Smooth muscle cell (in vitro differentiated cells): Measurements from ENCODE around the gene GPC6. TPM values are rescaled to one million over a fixed set of nuclear protein-coding genes. Genes with fewer than 3 reads are reported as not detected.

Source experiments
- DNase-seq: peaks from one replicate; lab custom pipeline; 2025; ENCODE audit not compliant: unreplicated experiment; lab: John Stamatoyannopoulos, UW
- H2AFZ ChIP-seq: fragments of 200-600 bp; sonication (generic); 2 replicates; pipeline ENCODE4 v1.6.0; 2016; ENCODE audit warnings: antibody characterized with exemption, low read depth, mild to moderate bottlenecking
- H3F3A ChIP-seq: fragments of 200-600 bp; sonication (generic); 2 replicates; pipeline ENCODE4 v1.6.0; 2017; ENCODE audit warnings: antibody characterized with exemption, low read depth
- H3K27ac ChIP-seq: fragments of 200-600 bp; sonication (generic); 2 replicates; pipeline ENCODE4 v1.5.1; 2016; ENCODE audit warnings: low read depth, mild to moderate bottlenecking
- H3K27me3 ChIP-seq: fragments of 200-600 bp; sonication (generic); 2 replicates; pipeline ENCODE4 v1.6.1; 2016; ENCODE audit warnings: low read depth, mild to moderate bottlenecking
- H3K36me3 ChIP-seq: fragments of 200-600 bp; sonication (generic); 2 replicates; pipeline ENCODE4 v1.5.1; 2016; ENCODE audit warnings: low read depth
- H3K4me1 ChIP-seq: fragments of 200-600 bp; sonication (generic); 2 replicates; pipeline ENCODE4 v1.5.1; 2016; ENCODE audit warnings: low read depth
- H3K4me2 ChIP-seq: fragments of 200-600 bp; sonication (generic); 2 replicates; pipeline ENCODE4 v1.6.0; 2016; ENCODE audit warnings: mild to moderate bottlenecking
- H3K4me3 ChIP-seq: fragments of 200-600 bp; sonication (generic); 2 replicates; pipeline ENCODE4 v1.5.1; 2016; ENCODE audit warnings: mild to moderate bottlenecking
- H3K79me2 ChIP-seq: fragments of 200-600 bp; sonication (generic); 2 replicates; pipeline ENCODE4 v1.6.0; 2016; ENCODE audit warnings: low read depth, mild to moderate bottlenecking
- H3K9ac ChIP-seq: fragments of 200-600 bp; sonication (generic); 2 replicates; pipeline ENCODE4 v1.6.0; 2016; ENCODE audit warnings: low read depth
- H3K9me3 ChIP-seq: fragments of 200-600 bp; sonication (generic); replicated peaks from 2 replicates; pipeline ENCODE4 v1.5.1; 2016; ENCODE audit warnings: low read depth
- H4K20me1 ChIP-seq: fragments of 200-600 bp; sonication (generic); 2 replicates; pipeline ENCODE4 v1.6.0; 2016; ENCODE audit warnings: low read depth
- CTCF ChIP-seq: fragments of 200-600 bp; sonication (generic); IDR thresholded peaks from 2 replicates; pipeline ENCODE4 v1.5.1; 2017; ENCODE audit warnings: borderline replicate concordance, mild to moderate bottlenecking, antibody characterized with exemption; ENCODE audit not compliant: insufficient read depth, poor library complexity, severe bottlenecking
- WGBS: methylation state at CpG from one replicate; pipeline ENCODE4 v1.1.7; 2016; ENCODE audit warnings: low lambda C conversion rate; 5-methylcytosine and 5-hydroxymethylcytosine counted together
- polyA plus RNA-seq: library from polyadenylated mRNA; unstranded; fragments of >200 nt; fragmentation: Nextera tagmentation; extraction: Ambion mirVana; gene quantifications from 2 replicates; pipeline ENCODE4 v1.2.1, GENCODE V29; 2016
- total RNA-seq: library from RNA; depleted of rRNA; stranded (reverse); fragments of >200 nt; gene quantifications from 2 replicates; pipeline ENCODE4 v1.2.3, GENCODE V29; 2014

GPC6 gene
- total and polyA plus RNA-seq, 2 experiments from 2014 or later = 19.7 to 68.5 TPM

- Histone ChIP-seq H3F3A (no peaks in the 10 kb centered on the region), H3K4me3 (no peak overlapping the region), H3K9me3 (no peaks in the 10 kb centered on the region), H2AFZ (no peak overlapping the region), H3K27ac (no peak overlapping the region), H3K4me1 (peaks cover 5% of the 10 kb centered on the region), H4K20me1 (no peaks in the 10 kb centered on the region), H3K27me3 (no peaks in the 10 kb centered on the region), H3K79me2 (no peaks in the 10 kb centered on the region), H3K36me3 (no peaks in the 10 kb centered on the region), H3K9ac (no peak overlapping the region), H3K4me2 (peak overlapping the region; percentile 11)
- 7% methylated on average over 4 of the region's 4 CpGs for WGBS
- no peak for DNase-seq
- TF ChIP-seq CTCF = no peak
Measured at GRCh38 chr13:93752541-93752940, 525.9 kb downstream of the GPC6 start.

- Histone ChIP-seq H3K36me3 (no peaks in the 10 kb centered on the region), H3K4me1 (peaks cover 5% of the 10 kb centered on the region), H3F3A (no peaks in the 10 kb centered on the region), H3K4me2 (no peak overlapping the region), H2AFZ (no peak overlapping the region), H4K20me1 (no peaks in the 10 kb centered on the region), H3K79me2 (no peaks in the 10 kb centered on the region), H3K27ac (no peak overlapping the region), H3K4me3 (no peak overlapping the region), H3K9ac (no peak overlapping the region), H3K27me3 (no peaks in the 10 kb centered on the region), H3K9me3 (no peaks in the 10 kb centered on the region)
- TF ChIP-seq CTCF = no peak
- DNase-seq = no peak
Measured at GRCh38 chr13:93753639-93754038, 527.0 kb downstream of the GPC6 start.

- no peaks in the 10 kb centered on the region for H4K20me1 ChIP-seq
- no peak overlapping the region for H3K4me2 ChIP-seq
- WGBS = 64% methylated on average over 1 of the region's 1 CpG
- no peaks in the 10 kb centered on the region for H3K79me2 ChIP-seq
- H3K4me1 ChIP-seq = peaks cover 5% of the 10 kb centered on the region
- DNase-seq = no peak
- no peaks in the 10 kb centered on the region for H3K27me3 ChIP-seq
- no peak overlapping the region for H3K9ac ChIP-seq
- no peak overlapping the region for H3K27ac ChIP-seq
- H3K36me3 ChIP-seq = no peaks in the 10 kb centered on the region
- no peaks in the 10 kb centered on the region for H3F3A ChIP-seq
- H3K4me3 ChIP-seq = no peak overlapping the region
- TF ChIP-seq CTCF = no peak
- H3K9me3 ChIP-seq = no peaks in the 10 kb centered on the region
- H2AFZ ChIP-seq = no peak overlapping the region
Measured at GRCh38 chr13:93755341-93755740, 528.7 kb downstream of the GPC6 start.

- DNase-seq = no peak
- Histone ChIP-seq H3F3A (no peaks in the 10 kb centered on the region), H3K9me3 (no peaks in the 10 kb centered on the region), H3K27ac (no peak overlapping the region), H3K36me3 (no peaks in the 10 kb centered on the region), H3K9ac (no peak overlapping the region), H3K79me2 (no peaks in the 10 kb centered on the region), H2AFZ (no peak overlapping the region), H3K4me1 (peaks cover 5% of the 10 kb centered on the region), H3K4me2 (no peak overlapping the region), H3K4me3 (no peak overlapping the region), H3K27me3 (no peaks in the 10 kb centered on the region), H4K20me1 (no peaks in the 10 kb centered on the region)
- TF ChIP-seq CTCF = no peak
- 76% methylated on average over 1 of the region's 1 CpG for WGBS
Measured at GRCh38 chr13:93758575-93758974, 532.0 kb downstream of the GPC6 start.
